Upper lobe of right lung (tissue), 1 donor: ENCODE results near the gene ROR1. TPM values are rescaled to one million over a fixed set of nuclear protein-coding genes. Genes with fewer than 3 reads are reported as not detected.
A peak's percentile ranks its signal among the peaks of the same experiment; 100 is the strongest.

Source experiments
- ATAC-seq: fragments of 200-7000 bp; cut with Tn5 transposase; one replicate; pipeline ENCODE4 v1.9.1; 2020; ENCODE audit warnings: mild to moderate bottlenecking, moderate library complexity
- DNase-seq: peaks from one replicate; pipeline ENCODE4 v3.0.0-alpha.2; 2020
- H3K27ac ChIP-seq: fragments of 200-600 bp; one replicate; pipeline ENCODE4 v1.8.0; 2022
- H3K27me3 ChIP-seq: fragments of 200-600 bp; one replicate; pipeline ENCODE4 v1.8.0; 2022; ENCODE audit warnings: mild to moderate bottlenecking
- H3K36me3 ChIP-seq: fragments of 200-600 bp; one replicate; pipeline ENCODE4 v1.8.0; 2022
- H3K4me1 ChIP-seq: fragments of 200-600 bp; one replicate; pipeline ENCODE4 v1.8.0; 2022
- H3K4me3 ChIP-seq: fragments of 200-600 bp; one replicate; pipeline ENCODE4 v1.8.0; 2022; ENCODE audit warnings: mild to moderate bottlenecking
- H3K9me3 ChIP-seq: fragments of 200-600 bp; one replicate; pipeline ENCODE4 v1.8.0; 2022
- CTCF ChIP-seq: fragments of 200-600 bp; IDR thresholded peaks from one replicate; pipeline ENCODE4 v1.8.0; 2022; ENCODE audit warnings: antibody characterized with exemption
- intact Hi-C: fragments of 100-400 bp; cut with DNase I; formaldehyde crosslinking; loops from one replicate; pipeline ENCODE4 v1.11.0; 2022
- total RNA-seq: library from RNA; stranded (reverse); fragmentation: NEBNext Ultra II Directional; extraction: Animal tissue kit (Norgen Biotek cat#: 25700); gene quantifications from one replicate; pipeline ENCODE4 v1.2.1, GENCODE V29; 2021
- donor health status: DM: no; HTN: yes; CAD: no; lungs with severe emphysema.

The ROR1 gene
- total RNA-seq, 1 donor from 2014 or later, result 21.4 TPM

- H3K4me3 ChIP-seq, result no peak overlapping the region
- peak overlapping the region; percentile 59 for H3K27ac ChIP-seq
- ATAC-seq (peak; percentile 82), DNase-seq (no peak)
- TF ChIP-seq CTCF, result no peak
- no peaks in the 10 kb centered on the region for H3K9me3 ChIP-seq
- H3K4me1 ChIP-seq, result peaks cover 10% of the 10 kb centered on the region
- intact Hi-C loops, result no loop called here
- no peaks in the 10 kb centered on the region for H3K27me3 ChIP-seq
- no peaks in the 10 kb centered on the region for H3K36me3 ChIP-seq
Measured at GRCh38 chr1:64042331-64043100, 268.7 kb downstream of the ROR1 start.

GRCh38 chr1:64043288-64043687, 269.5 kb downstream of the ROR1 start:
- intact Hi-C loops, result no loop called here
- Histone ChIP-seq H3K9me3 (no peaks in the 10 kb centered on the region), H3K4me1 (peaks cover 10% of the 10 kb centered on the region), H3K27ac (no peak overlapping the region), H3K4me3 (no peak overlapping the region), H3K36me3 (no peaks in the 10 kb centered on the region), H3K27me3 (no peaks in the 10 kb centered on the region)
- no peak for TF ChIP-seq CTCF
- DNase-seq (no peak), ATAC-seq (no peak)

GRCh38 chr1:64043976-64044375, 270.2 kb downstream of the ROR1 start:
- ATAC-seq (no peak), DNase-seq (no peak)
- Histone ChIP-seq H3K4me3 (no peak overlapping the region), H3K9me3 (no peaks in the 10 kb centered on the region), H3K4me1 (peaks cover 10% of the 10 kb centered on the region), H3K27ac (no peak overlapping the region), H3K36me3 (no peaks in the 10 kb centered on the region), H3K27me3 (no peaks in the 10 kb centered on the region)
- intact Hi-C loops, result no loop called here
- TF ChIP-seq CTCF, result no peak

GRCh38 chr1:64046243-64046642, 272.4 kb downstream of the ROR1 start:
- intact Hi-C loops, result no loop called here
- H3K4me1 ChIP-seq, result peaks cover 10% of the 10 kb centered on the region
- H3K36me3 ChIP-seq, result no peaks in the 10 kb centered on the region
- ATAC-seq (no peak), DNase-seq (no peak)
- no peak overlapping the region for H3K4me3 ChIP-seq
- TF ChIP-seq CTCF, result no peak
- H3K9me3 ChIP-seq, result no peaks in the 10 kb centered on the region
- no peak overlapping the region for H3K27ac ChIP-seq
- no peaks in the 10 kb centered on the region for H3K27me3 ChIP-seq

GRCh38 chr1:64046891-64047290, 273.1 kb downstream of the ROR1 start:
- intact Hi-C loops, result no loop called here

More at GRCh38 chr1:64046891-64047290, 273.1 kb downstream of the ROR1 start:
- Histone ChIP-seq H3K4me1 (peaks cover 7% of the 10 kb centered on the region), H3K4me3 (no peak overlapping the region), H3K9me3 (no peaks in the 10 kb centered on the region), H3K36me3 (no peaks in the 10 kb centered on the region), H3K27ac (no peak overlapping the region), H3K27me3 (no peaks in the 10 kb centered on the region)
- ATAC-seq (no peak), DNase-seq (no peak)
- TF ChIP-seq CTCF, result no peak
